ENCODE measurements around the gene CALHM2.
"Not testable (repeated sequence)": the region's sequence is repeated elsewhere in the genome, so short reads cannot be mapped to it uniquely, and the experiment has no call there.

CALHM2 gene

GRCh38 chr10:103449208-103450144, 2.7 kb downstream of the CALHM2 start:
- DNase-seq, result no peak

- no peak for DNase-seq
These were observed 3.4 kb downstream of the CALHM2 start for GRCh38 chr10:103448746-103449145.

- DNase-seq, result no peak
These were observed 5.0 kb downstream of the CALHM2 start for GRCh38 chr10:103447187-103447586.

GRCh38 chr10:103445767-103446567, 6.2 kb downstream of the CALHM2 start:
- no peak for DNase-seq

GRCh38 chr10:103445366-103445765, 6.8 kb downstream of the CALHM2 start:
- DNase-seq, result no peak

- no peak for DNase-seq
These were observed 7.7 kb downstream of the CALHM2 start for GRCh38 chr10:103444478-103444877.

- DNase-seq, result no peak
These were observed 8.5 kb downstream of the CALHM2 start for GRCh38 chr10:103443475-103444185.

GRCh38 chr10:103442031-103442461, 10.1 kb downstream of the CALHM2 start:
- DNase-seq, result no peak

GRCh38 chr10:103441611-103442010, 10.6 kb downstream of the CALHM2 start:
- no peak for DNase-seq

- no peak for DNase-seq
These were observed 11.0 kb downstream of the CALHM2 start for GRCh38 chr10:103441206-103441605.

- DNase-seq, result no peak
These were observed 11.8 kb downstream of the CALHM2 start for GRCh38 chr10:103440416-103440815.

GRCh38 chr10:103439776-103440175, 12.4 kb downstream of the CALHM2 start:
- DNase-seq, result no peak

GRCh38 chr10:103433858-103434257, 18.3 kb downstream of the CALHM2 start:
- no peak for DNase-seq

- DNase-seq, result no peak
These were observed 20.3 kb downstream of the CALHM2 start for GRCh38 chr10:103431902-103432301.

GRCh38 chr10:103429647-103430046, 22.5 kb downstream of the CALHM2 start:
- DNase-seq, result no peak

GRCh38 chr10:103428989-103429643, 23.1 kb downstream of the CALHM2 start:
- no peak for DNase-seq

GRCh38 chr10:103427866-103428265, 24.3 kb downstream of the CALHM2 start:
- no peak for DNase-seq

- no peak for DNase-seq
These were observed 28.4 kb downstream of the CALHM2 start for GRCh38 chr10:103423748-103424147.

GRCh38 chr10:103419101-103419500, 33.1 kb downstream of the CALHM2 start:
- no peak for DNase-seq

GRCh38 chr10:103417601-103418000, 34.6 kb downstream of the CALHM2 start:
- DNase-seq, result no peak

GRCh38 chr10:103417148-103417469, 35.1 kb downstream of the CALHM2 start:
- DNase-seq, result not testable (repeated sequence)

GRCh38 chr10:103416436-103417147, 35.6 kb downstream of the CALHM2 start:
- DNase-seq, result peak; percentile 64
